ENCODE data around the gene RAB11FIP4.

RAB11FIP4 gene

GRCh38 chr17:31411707-31412285 is 20.3 kb downstream of the RAB11FIP4 start:
- no peak for DNase-seq

- DNase-seq, result no peak
Observed at GRCh38 chr17:31412511-31412910, 21.0 kb downstream of the RAB11FIP4 start.

- no peak for DNase-seq
Observed at GRCh38 chr17:31413081-31413799, 21.8 kb downstream of the RAB11FIP4 start.

GRCh38 chr17:31413874-31414549 is 22.5 kb downstream of the RAB11FIP4 start:
- peak; percentile 44 for DNase-seq

GRCh38 chr17:31414550-31414918 is 23.1 kb downstream of the RAB11FIP4 start:
- no peak for DNase-seq

- DNase-seq, result no peak
Observed at GRCh38 chr17:31415004-31415454, 23.6 kb downstream of the RAB11FIP4 start.

- DNase-seq, result no peak
Observed at GRCh38 chr17:31415640-31416502, 24.4 kb downstream of the RAB11FIP4 start.

GRCh38 chr17:31416503-31416923 is 25.0 kb downstream of the RAB11FIP4 start:
- DNase-seq, result no peak

GRCh38 chr17:31417051-31417792 is 25.7 kb downstream of the RAB11FIP4 start:
- DNase-seq, result no peak

- DNase-seq, result no peak
Observed at GRCh38 chr17:31418773-31419350, 27.4 kb downstream of the RAB11FIP4 start.

GRCh38 chr17:31422443-31422842 is 31.0 kb downstream of the RAB11FIP4 start:
- DNase-seq, result no peak

- no peak for DNase-seq
Observed at GRCh38 chr17:31424944-31425281, 33.4 kb downstream of the RAB11FIP4 start.

GRCh38 chr17:31425282-31426040 is 34.0 kb downstream of the RAB11FIP4 start:
- no peak for DNase-seq

- DNase-seq, result no peak
Observed at GRCh38 chr17:31427684-31428083, 36.2 kb downstream of the RAB11FIP4 start.

GRCh38 chr17:31428111-31428510 is 36.6 kb downstream of the RAB11FIP4 start:
- no peak for DNase-seq

- no peak for DNase-seq
Observed at GRCh38 chr17:31428512-31428911, 37.0 kb downstream of the RAB11FIP4 start.

- DNase-seq, result no peak
Observed at GRCh38 chr17:31431098-31431851, 39.8 kb downstream of the RAB11FIP4 start.

GRCh38 chr17:31431852-31432658 is 40.6 kb downstream of the RAB11FIP4 start:
- no peak for DNase-seq

- DNase-seq, result no peak
Observed at GRCh38 chr17:31433091-31433790, 41.8 kb downstream of the RAB11FIP4 start.

Measured in fibroblast of upper back skin (primary cell).